Stimulated activated effector memory CD8-positive, alpha-beta T cell treated with anti-CD3 and anti-CD28 coated beads, Interleukin-12 subunit alpha, Interleukin-12 subunit beta, amount 100 ng/mL, for 72 hours (primary cell): ENCODE results near the gene SLC7A8.
"Not testable (repeated sequence)": the region's sequence is repeated elsewhere in the genome, so short reads cannot be mapped to it uniquely, and the experiment has no call there.

Experiments
- ATAC-seq: fragments of 150-1000 bp; cut with Tn5 transposase; 2 replicates; pipeline ENCODE4 v1.10.0; 2021
- DNase-seq, 2 donors: peaks; one replicate each; pipeline ENCODE4 v3.0.0; 2021 to 2022; ENCODE audit warnings: low spot score in 2 of 2
- H3K27ac Mint-ChIP-seq: one replicate; pipeline ENCODE4 v1.8.0; 2022; ENCODE audit warnings: mild to moderate bottlenecking, mixed read lengths
- H3K36me3 Mint-ChIP-seq: one replicate; pipeline ENCODE4 v1.8.0; 2022; ENCODE audit warnings: mild to moderate bottlenecking, mixed read lengths
- H3K4me1 Mint-ChIP-seq: one replicate; pipeline ENCODE4 v1.8.0; 2022; ENCODE audit warnings: mixed read lengths
- H3K4me3 Mint-ChIP-seq: one replicate; pipeline ENCODE4 v1.8.0; 2022; ENCODE audit warnings: mild to moderate bottlenecking, mixed read lengths
- H3K9me3 Mint-ChIP-seq: one replicate; pipeline ENCODE4 v1.8.0; 2022; ENCODE audit warnings: mixed read lengths

SLC7A8 gene

DNA sequence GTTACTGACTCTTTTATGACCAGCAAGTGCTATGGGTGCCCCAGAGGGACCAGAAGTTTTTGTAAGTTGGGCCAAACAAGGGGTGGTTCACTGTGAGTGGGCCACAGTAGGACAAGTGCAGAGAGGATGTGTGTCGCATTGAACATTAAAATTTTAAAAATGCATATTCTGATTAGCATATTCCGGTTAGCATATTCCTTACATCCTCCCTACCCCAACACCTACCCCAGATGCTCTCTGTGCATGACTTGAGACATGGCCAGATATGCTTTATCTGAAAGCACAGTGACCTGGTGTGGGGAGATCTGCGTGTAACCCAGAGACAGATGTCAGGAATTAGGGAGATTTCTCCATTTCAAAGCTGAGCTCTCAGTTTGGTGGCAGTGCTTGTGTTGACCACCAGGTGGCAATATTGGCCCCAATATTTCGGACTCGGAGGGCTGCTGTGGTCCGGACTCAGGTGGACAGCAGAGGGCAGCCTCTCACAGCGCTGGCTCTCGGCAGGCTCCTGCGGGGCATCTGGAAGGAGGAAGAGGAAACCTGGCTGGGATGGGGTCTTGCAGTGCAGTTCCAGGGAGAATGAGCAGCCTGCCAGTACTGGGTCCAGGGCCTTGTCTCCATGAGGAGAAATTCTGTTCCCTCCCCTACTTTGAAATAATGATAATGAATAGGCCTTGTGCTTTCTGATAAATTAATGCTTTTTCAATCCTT lies 62.8 kb downstream of the SLC7A8 start:
- H3K4me3 Mint-ChIP-seq = peak overlapping the region; percentile 40
- no peaks in the 10 kb centered on the region for H3K36me3 Mint-ChIP-seq
- DNase-seq = peak; percentile 69 to 91
- H3K4me1 Mint-ChIP-seq = peaks cover 26% of the 10 kb centered on the region
- ATAC-seq = peak; percentile 86
- H3K9me3 Mint-ChIP-seq = no peaks in the 10 kb centered on the region
- peak overlapping the region; percentile 84 for H3K27ac Mint-ChIP-seq

DNA sequence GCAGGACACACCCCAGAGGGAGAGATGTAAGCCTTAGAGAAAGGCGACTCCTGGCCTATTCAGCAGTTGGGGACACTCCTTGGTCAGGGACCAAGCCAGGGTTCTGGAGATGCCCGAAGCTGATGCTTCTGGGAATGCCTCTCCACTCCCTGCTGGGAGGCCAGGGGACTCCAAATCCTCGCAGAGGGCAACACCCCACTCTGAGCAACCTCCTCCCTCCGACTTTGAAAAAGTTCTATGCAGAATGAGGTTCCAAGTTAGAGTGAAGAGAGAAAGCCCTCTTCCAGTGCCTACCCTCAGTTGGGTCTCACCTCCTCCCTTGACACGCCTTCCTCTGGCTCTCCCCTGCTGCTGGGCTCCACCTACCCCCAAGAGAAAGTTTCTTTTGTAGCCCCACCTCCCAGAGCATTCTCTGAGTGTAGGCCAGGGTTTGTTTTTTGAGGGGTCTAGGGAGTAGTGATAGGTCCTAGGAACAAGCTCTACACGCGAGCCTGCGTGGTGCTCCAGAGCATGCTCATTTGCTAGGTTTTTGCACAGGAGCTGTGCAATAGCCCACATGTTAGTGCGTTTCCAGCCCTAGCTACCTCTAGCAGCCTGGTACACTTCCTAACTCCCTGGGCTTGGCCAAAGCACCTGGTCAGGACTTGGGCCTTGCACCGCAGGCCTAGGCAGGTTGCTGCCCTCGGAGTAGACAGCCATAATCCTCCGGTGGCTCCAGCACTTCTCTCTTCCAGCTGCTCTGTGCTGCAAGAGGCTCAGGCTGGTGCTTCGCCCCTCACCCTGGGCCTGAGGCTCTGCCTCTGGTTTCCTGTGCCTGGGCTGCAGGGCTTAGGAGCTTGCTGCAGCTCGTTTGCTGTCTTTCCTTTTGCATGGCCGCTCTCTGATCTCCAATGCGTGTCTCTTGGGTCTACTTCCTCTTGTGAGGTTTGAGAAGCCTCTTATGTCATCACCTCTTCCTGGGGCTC lies 63.8 kb downstream of the SLC7A8 start:
- Mint-ChIP-seq H3K9me3 (no peaks in the 10 kb centered on the region), H3K27ac (peak overlapping the region; percentile 84), H3K4me3 (no peak overlapping the region), H3K36me3 (no peaks in the 10 kb centered on the region), H3K4me1 (peaks cover 32% of the 10 kb centered on the region)
- DNase-seq (no peak), ATAC-seq (no peak)

DNA sequence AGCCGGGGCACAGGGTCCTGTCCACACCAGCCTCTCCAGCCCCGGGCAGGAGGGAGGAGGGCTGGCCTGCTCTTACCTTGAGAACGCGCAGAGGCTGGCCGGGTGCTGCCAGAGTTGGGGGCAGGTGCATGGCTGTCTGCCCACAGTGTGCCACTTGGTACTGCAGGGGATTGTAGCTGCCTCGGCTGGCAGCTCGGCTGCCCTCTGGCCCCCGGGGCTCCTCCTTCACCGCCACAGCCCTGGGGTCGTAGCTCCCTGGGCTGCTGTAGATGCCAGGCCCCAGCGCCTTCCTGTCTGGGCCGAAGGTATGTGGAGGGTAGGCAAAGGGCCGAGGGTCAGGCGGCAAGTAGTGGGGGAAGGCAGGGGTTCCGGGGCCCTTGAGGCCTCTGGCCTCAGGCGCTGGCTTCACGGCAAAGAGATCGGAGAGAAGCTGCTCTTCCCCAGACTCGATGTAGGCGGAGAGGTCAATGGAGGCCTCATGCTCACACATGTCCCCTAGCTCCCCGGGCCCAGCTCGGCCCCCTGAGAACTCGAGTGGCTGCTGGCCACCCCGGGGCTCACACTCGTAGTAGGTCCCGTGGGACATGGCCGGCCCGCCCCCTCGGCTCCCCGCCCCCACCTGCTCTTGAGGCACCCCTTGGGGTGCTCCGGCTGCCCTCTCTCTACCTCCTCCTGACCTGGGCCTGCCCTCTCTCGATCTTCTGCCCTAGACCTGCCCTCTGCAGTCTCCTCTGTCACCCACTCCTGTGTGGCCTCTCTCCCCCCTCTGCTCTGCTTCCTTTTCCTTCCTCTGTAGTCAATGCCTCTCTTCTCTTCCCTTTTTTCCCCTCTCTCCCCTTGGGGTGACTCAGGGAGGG lies 64.7 kb downstream of the SLC7A8 start, which contains the start of gene CEBPE:
TSS of gene CEBPE (minus strand) at position 750 of the 857 bp plus-strand sequence. CDS start at position 586, 164 bp downstream.
- no peaks in the 10 kb centered on the region for H3K9me3 Mint-ChIP-seq
- DNase-seq (no peak), ATAC-seq (no peak)
- no peak within 1 kb of the TSS for H3K4me3 Mint-ChIP-seq
- peak within 1 kb of the TSS; percentile 84 for H3K27ac Mint-ChIP-seq
- peaks cover 34% of the 10 kb centered on the region for H3K4me1 Mint-ChIP-seq
- H3K36me3 Mint-ChIP-seq = no peaks in the 10 kb centered on the region

DNA sequence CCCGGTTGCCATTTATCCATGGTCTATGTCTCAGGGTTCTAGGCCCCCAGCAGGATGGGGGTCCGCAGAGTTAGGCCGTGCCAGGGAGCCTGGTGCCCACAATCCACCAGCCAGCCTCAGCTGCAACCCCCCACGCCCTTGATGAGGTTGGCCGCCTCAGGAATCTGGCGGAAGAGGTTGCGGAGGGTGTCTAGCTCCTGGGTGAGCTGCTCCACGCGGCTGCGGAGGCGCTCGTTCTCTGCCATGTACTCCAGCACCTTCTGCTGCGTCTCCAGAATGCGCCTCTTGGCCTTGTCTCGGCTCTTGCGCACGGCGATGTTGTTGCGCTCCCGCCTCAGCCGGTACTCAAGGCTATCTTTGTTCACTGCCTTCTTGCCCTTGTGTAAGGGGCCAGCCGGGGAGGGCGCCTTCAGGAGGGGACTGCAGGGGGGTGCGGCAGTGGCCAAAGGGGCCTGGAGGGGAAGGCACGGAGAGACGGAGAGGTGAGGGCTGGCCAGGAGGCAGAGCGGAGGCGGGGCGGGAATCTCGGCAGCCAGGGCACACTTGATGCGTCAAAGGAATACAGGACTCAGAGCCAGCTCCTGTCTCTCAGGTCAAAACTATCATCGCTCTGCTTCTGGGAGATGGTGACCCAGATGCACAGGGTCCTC lies 66.0 kb downstream of the SLC7A8 start:
- H3K36me3 Mint-ChIP-seq = no peaks in the 10 kb centered on the region
- no peak for DNase-seq
- no peak overlapping the region for H3K4me3 Mint-ChIP-seq

DNA sequence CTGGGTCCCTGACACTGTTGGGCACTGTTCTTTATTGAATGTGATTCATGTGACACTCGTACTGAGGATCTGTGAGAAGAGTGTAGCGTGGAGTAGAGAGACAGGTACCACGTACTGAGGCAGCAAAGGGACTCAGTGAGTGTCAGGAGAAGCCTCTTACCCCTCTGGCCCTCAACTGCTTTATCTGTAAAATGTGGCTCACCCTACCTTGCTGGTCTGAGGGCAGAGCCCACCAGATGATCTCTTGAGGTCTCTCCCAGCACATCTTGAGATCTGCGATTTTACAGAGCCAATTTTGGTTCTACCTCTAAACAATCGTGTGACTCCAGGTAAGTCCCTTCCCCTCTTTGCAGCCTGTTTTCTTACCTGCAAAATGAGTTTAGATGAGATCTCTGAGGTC lies 67.5 kb downstream of the SLC7A8 start:
- no peak overlapping the region for H3K4me3 Mint-ChIP-seq
- H3K36me3 Mint-ChIP-seq = no peaks in the 10 kb centered on the region

More for the DNA sequence above, 66.0 kb downstream of the SLC7A8 start:
- Mint-ChIP-seq H3K4me1 (peaks cover 34% of the 10 kb centered on the region), H3K27ac (no peak overlapping the region), H3K9me3 (no peaks in the 10 kb centered on the region)
- ATAC-seq = no peak

DNA sequence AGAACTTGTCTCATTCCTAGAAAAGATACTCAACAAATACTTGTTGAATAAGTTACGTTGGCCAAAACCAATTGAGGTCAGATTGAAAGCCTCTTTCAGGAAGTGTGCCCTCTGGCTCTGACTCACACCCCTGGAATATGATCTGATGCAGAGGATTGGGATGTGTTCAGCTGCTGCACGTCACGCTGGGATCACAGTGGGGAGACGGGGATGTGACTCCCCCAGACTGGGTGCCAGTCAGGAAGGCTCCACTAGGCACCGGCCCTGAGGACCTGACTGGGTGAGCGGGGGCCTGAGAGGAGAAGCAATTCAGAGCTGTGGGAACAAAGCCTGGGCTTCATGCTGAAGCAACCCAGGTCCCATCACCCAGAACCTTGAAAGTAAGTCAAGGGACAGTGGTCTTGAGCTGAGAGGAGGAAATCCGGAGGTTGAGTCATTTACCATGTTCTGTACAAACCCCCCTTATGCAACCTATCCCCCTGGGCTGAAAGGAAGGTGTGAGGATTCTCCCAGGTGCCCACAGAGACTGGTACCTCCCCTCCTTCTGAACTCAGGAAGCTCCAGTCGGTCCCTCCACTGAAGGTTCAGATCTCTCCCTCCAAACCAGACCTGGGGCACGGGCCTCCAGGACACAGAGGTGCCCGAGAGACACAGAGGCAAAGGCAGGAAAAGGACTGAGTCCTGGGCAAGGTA lies 68.3 kb downstream of the SLC7A8 start:
- H3K4me3 Mint-ChIP-seq = no peak overlapping the region
- no peak overlapping the region for H3K27ac Mint-ChIP-seq
- ATAC-seq (no peak), DNase-seq (no peak)
- H3K36me3 Mint-ChIP-seq = no peaks in the 10 kb centered on the region
- H3K9me3 Mint-ChIP-seq = no peaks in the 10 kb centered on the region
- peaks cover 18% of the 10 kb centered on the region for H3K4me1 Mint-ChIP-seq

More for the DNA sequence above, 67.5 kb downstream of the SLC7A8 start:
- ATAC-seq = no peak
- peaks cover 26% of the 10 kb centered on the region for H3K4me1 Mint-ChIP-seq
- no peak for DNase-seq
- no peak overlapping the region for H3K27ac Mint-ChIP-seq
- H3K9me3 Mint-ChIP-seq = no peaks in the 10 kb centered on the region

DNA sequence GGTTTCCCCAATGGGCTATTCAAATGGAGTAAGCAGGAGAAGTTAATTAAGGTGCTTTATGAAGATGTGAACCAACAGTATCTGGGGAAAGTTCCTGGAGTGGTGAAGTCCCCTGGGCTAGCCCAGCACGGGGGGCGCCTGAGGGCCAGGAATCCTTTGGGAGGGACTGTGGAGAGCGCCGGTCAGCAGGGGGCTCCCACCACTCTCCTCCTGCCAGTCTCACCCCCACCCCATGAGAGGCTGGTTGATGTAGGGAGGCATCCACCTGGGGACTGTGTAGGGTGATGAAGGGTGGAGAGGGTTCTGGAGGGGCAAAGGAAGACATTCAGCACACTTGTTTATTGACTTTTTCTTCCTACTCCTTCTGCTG lies 68.8 kb downstream of the SLC7A8 start:
- H3K4me1 Mint-ChIP-seq = peaks cover 14% of the 10 kb centered on the region

DNA sequence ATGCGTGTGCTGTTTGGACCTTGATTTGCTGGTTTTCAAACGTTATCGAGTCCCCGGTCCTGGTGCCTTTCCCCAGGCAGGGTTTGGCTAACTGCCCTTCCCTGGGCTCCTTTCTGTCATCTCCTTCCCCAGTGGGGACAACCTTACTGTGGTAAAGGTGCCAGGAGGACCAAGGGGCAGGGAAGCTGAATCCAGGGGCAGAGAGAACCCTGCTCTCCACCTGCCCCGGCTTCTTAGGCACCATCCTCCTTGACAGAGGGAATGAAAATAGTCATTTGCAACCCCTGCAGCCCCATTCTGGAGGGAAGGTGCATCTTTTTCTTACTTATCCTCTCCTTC lies 69.4 kb downstream of the SLC7A8 start:
- Mint-ChIP-seq H3K4me3 (no peak overlapping the region), H3K27ac (no peak overlapping the region), H3K4me1 (peaks cover 11% of the 10 kb centered on the region), H3K36me3 (no peaks in the 10 kb centered on the region), H3K9me3 (no peaks in the 10 kb centered on the region)
- ATAC-seq = no peak
- no peak for DNase-seq

More for the DNA sequence above, 68.8 kb downstream of the SLC7A8 start:
- ATAC-seq = no peak
- DNase-seq = no peak
- Mint-ChIP-seq H3K27ac (no peak overlapping the region), H3K9me3 (no peaks in the 10 kb centered on the region), H3K4me3 (no peak overlapping the region), H3K36me3 (no peaks in the 10 kb centered on the region)

DNA sequence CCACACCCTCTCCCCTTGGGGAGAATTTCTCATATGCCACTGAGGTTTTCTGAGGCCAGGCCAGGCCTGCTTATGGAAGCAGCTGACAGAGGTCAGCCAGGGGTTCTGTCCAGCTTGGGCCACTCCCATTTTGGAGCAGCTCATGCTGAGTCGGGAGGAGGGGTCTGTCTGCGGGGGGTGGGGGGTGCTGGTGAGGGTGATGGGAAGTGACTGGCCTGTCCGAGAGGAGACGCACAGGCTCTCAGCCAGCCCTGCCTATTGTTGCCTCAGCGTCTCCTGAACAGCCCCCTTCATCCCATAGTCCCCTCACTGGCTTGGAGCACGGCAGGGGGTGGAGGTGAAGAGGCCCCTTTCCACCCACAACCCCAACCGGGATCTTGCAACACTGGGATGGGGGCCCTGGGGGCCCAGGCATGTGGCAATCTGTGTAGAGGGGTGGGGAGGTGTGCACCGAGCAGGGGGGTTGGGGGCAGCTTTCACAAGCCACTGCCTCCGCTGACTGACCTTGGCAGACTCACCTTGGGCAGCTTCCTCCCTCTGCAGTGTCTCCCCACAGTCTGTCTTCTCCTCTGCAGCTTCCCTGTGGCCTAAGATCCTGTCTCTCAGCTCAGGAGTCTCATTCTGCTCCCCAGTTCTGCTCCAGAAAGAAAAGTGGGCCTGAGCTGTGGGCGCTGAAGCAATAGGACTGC lies 69.9 kb downstream of the SLC7A8 start:
- H3K36me3 Mint-ChIP-seq = no peaks in the 10 kb centered on the region
- H3K9me3 Mint-ChIP-seq = no peaks in the 10 kb centered on the region
- H3K4me3 Mint-ChIP-seq = no peak overlapping the region
- no peak overlapping the region for H3K27ac Mint-ChIP-seq
- ATAC-seq (no peak), DNase-seq (no peak)
- H3K4me1 Mint-ChIP-seq = peaks cover 8% of the 10 kb centered on the region

DNA sequence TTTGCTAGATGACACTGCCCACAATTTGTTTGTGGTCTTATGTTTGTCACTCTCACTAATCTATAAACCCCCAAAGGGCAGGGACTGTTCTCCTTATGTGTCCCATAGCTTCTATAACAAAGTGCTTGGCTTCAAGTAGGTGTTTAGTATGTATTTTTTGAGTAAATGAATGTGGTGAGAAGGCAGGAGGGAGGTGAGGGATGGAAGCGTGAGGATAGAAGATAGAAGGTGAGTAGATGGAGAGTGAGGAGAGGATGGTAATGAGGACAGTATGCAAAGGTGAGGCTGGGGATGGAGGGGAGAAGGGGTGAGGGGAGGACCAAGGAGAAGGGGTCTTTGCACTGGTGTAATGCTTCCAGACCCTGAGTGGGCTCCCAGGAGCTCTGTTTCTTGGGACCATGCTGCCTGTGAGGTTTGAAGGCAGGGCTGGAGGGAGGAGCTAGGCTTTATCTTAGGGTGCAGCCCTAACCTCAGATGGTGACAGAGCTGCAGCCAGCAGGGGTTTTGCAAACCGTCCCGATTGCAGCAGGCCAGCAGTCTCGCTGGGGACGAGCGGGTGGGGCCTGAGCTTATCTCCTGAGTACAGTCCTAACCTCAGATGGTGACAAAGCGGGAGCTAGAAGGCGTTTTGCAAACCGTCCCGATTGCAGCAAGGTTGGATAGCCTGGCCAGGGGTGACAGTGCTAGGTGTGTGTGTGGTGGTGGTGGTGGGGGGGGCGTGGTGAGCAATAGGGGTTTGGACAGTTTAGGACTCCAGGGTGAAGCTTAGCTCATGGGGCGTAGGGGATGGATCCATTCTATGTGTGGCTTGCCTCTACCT lies 70.9 kb downstream of the SLC7A8 start:
- Mint-ChIP-seq H3K36me3 (no peaks in the 10 kb centered on the region), H3K4me1 (peaks cover 8% of the 10 kb centered on the region), H3K9me3 (no peaks in the 10 kb centered on the region), H3K27ac (no peak overlapping the region), H3K4me3 (no peak overlapping the region)
- ATAC-seq (no peak), DNase-seq (no peak)

DNA sequence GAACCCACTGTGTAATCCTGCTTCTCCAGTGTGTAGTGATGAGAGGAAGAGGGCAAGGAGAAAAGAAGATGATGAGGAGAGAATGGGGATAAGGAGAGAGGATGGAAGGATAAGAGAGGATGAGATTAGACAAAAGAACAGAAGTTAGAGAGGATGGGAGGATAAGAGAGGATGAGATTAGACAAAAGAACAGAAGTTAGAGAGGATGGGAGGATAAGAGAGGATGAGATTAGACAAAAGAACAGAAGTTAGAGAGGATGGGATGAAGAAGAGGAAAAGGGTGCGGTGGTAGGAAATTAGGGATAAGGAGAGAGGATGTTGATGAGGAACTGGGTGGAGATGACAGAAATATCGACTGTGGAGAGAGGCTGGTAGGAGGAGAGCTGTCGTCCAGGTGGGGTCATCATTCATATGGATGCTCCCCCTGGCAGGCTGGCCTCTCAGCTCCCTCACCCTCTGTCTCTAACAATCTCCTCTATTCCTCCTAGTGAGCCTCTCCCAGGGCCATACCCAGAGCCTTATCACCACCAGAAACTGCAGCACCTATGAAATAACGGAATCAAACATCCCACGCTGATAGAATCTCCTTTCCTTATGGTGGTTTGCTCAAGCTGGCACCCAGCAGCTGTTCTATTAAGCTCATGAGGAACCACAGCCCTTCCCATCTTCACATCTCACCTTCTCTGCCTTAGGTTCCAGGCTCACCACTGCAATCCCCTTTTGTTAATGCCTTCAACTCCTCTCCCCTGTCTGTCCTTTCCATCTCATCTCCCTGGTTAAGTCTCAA lies 72.7 kb downstream of the SLC7A8 start:
- H3K36me3 Mint-ChIP-seq = no peaks in the 10 kb centered on the region
- DNase-seq (no peak), ATAC-seq (no peak)
- H3K27ac Mint-ChIP-seq = no peak overlapping the region
- peaks cover 8% of the 10 kb centered on the region for H3K4me1 Mint-ChIP-seq
- H3K9me3 Mint-ChIP-seq = no peaks in the 10 kb centered on the region
- no peak overlapping the region for H3K4me3 Mint-ChIP-seq

DNA sequence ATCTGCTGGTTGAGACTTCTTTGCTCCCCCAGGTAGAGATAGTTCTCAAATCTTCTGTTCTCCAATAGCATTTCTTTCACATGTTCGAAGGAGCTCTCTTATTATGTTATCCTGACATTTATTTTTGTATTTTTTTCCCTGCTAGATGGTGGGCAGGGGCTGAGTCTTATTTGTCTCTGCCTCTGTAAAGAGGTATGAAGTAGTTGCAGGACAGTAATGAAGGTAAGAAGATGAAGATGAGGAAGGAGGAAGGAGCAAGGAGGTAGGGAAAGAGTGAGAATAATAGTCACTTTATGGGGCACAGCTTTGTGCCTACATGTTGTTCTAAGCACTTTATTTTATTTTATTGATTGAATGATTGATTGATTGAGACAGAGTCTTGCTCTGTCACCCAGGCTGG lies 73.7 kb downstream of the SLC7A8 start:
- H3K4me3 Mint-ChIP-seq = no peak overlapping the region
- H3K4me1 Mint-ChIP-seq = peaks cover 3% of the 10 kb centered on the region
- H3K27ac Mint-ChIP-seq = no peak overlapping the region
- no peaks in the 10 kb centered on the region for H3K36me3 Mint-ChIP-seq
- DNase-seq = no peak
- H3K9me3 Mint-ChIP-seq = no peaks in the 10 kb centered on the region
- no peak for ATAC-seq

DNA sequence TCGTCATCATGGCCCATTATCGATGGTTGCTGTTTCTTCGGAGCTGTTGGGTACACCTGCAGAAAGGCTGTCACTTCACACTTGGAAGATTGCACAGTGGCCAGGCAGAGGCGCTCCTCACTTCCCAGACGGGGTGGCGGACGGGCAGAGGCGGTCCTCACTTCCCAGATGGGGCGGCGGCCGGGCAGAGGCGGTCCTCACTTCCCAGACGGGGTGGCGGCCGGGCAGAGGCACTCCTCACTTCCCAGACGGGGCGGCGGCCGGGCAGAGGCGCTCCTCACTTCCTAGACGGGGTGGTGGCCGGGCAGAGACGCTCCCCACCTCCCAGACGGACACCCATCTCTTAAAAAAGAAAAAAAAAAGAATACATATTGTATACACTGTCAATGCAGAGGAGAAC lies 75.3 kb downstream of the SLC7A8 start:
- DNase-seq, H3K36me3 Mint-ChIP-seq, H3K9me3 Mint-ChIP-seq, H3K27ac Mint-ChIP-seq, H3K4me1 Mint-ChIP-seq, ATAC-seq, H3K4me3 Mint-ChIP-seq: not testable (repeated sequence)
